ENCODE data around the gene CORO1A.

GRCh38 chr16:30184096-30184890 is 891 bp downstream of the CORO1A start:
- TF ChIP-seq CTCF (conservative IDR thresholded peaks at IDR 0.05; ENCODE audit: low read length): no peak
- no peak for TF ChIP-seq EZH2phosphoT487 (IDR thresholded peaks at IDR 0.05; ENCODE audit: borderline replicate concordance, low read depth, low read length)

Data from OCI-LY7 (cell line).